Measurements from ENCODE around the gene MAPK10.

Gene MAPK10

GRCh38 chr4:86272669-86273068 lies 87.2 kb downstream of the MAPK10 start:
- no peak for ATAC-seq

DNA sequence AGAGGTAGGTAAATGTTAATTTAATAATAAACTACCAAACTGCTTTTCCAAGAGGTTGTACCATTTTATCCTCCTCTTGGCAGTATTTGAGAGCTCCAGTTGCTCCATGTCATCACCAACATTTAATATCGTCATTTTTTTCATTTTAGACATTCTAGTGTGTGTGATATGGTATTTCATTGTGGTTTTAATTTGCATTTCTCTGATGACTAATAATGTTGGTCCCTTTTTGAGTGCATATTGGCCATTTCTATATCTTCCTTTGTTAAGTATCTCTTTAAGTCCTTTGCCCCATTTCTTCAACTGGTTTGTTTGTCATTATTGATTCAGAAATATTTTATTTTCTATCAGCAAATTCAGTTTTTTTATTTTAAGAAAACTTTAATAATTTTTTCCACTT lies 88.8 kb downstream of the MAPK10 start:
- ATAC-seq = no peak

GRCh38 chr4:86269354-86269753 lies 90.5 kb downstream of the MAPK10 start:
- ATAC-seq = no peak

DNA sequence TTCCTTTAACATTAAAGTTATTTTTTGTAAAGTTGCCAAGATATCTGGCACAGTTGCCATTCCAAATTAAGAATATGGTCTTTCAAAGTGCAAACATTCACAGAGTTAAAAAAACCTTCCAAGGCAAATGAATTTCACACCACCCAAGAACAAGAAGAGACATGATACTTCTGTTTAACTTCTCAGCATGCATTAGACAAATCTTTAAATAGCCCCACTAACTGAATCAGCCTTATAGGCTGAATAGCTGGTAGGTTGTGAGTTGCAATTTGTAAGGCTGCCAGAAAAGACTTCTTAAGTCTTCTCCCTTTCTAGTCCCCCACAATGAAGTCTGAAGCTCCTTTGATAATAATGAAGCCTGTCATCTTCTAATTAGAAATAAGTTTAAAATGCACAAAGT lies 95.6 kb downstream of the MAPK10 start:
- ATAC-seq = no peak

- no peak for ATAC-seq
Observed at GRCh38 chr4:86261636-86262035, 98.2 kb downstream of the MAPK10 start.

GRCh38 chr4:86256086-86256485 lies 103.8 kb downstream of the MAPK10 start:
- no peak for ATAC-seq

DNA sequence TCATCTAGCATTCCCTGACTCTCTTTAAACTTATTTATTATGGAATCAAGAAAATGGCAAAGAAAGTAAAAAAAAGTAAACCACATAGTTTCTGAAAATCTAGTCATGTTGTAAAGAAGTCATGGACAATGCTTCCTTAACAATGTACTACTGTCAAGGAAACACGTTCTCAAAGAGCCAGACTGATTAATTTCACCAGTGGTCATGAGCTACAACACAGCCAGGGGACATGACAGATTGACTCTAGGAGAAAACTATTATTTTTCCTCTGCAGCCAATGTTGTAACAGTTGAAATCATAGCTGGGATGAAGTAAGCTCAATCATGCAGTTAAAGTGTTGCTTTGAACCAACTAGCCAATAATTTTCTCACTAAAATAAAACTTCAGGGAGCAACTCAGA lies 109.2 kb downstream of the MAPK10 start:
- no peak for ATAC-seq

DNA sequence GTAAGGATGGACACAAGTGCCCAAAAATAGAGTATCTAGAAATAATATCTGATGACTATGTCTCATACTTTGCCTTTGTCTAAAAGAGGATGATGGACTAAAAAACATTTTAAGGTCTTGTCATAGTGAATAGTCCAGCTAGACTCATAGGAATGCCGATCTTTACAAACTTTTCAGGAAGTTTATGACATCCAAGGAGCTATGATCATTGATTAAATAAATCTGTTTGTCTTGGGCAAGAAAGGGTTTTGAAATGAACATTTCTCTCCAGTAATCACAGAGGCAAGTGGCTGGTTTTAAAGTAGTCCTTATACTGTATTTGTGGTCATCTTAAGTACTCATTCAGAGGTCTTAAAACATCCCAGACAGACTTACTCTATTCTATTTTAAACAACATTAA lies 109.8 kb downstream of the MAPK10 start:
- no peak for ATAC-seq

GRCh38 chr4:86249074-86249473 lies 110.8 kb downstream of the MAPK10 start:
- ATAC-seq = no peak

DNA sequence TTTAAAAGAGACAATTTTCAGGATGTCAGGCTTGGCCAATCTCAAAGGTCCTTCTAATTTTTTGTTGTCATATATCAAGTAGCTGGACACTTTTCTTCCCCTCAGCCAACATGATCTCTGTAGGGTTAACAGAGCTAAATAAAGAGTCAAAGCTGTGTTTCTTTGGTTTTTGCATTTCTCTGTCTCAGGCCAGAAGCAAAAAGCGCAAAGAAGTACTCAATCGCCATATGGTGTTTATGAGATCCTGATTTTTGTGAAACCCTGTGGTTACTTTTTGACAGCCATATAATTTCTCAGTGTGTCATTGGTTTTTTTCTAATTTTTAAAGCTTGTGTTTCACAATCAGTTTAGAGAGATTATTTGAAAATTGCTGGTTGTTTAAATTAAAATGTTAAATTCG lies 111.9 kb downstream of the MAPK10 start:
- ATAC-seq = no peak

GRCh38 chr4:86247320-86247719 lies 112.5 kb downstream of the MAPK10 start:
- ATAC-seq = no peak

DNA sequence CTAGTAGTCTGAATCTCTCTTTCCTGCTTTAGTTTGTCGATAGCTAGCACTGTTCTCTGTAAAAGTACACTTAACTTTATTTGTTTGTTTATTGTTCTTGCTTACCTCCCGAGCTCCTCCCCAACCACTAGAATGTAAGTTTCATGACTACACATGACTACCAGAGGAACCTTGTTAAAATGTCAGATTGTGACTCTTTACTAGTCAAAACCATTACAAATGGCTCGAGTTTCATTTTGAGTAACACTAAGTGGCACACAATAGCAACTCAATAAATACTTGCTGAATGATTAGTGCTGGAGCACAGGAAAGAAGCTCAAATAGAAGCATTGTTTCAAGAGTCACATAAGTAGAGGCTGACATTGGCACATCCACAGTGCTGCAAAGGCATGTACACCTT lies 116.1 kb downstream of the MAPK10 start:
- ATAC-seq = no peak

DNA sequence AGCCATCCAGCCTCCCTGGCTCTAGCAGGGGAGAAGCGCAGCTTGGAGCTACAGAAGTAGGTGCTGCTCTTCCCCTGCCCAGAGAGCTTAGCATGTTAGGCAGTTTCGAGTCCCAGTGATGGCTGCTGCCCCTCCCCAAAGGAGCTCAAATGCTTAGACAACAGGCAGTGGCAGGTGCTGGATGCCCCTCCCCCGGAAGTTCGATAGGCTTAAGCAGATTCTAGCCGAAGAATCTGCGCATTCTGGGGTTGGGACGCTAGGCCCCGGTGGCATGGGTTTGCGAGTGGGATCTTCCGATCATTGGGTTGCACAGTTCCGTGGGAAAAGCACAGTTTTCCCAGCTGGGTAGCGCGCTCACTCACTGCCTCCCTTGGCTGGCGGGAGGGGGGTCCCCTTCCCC lies 117.2 kb downstream of the MAPK10 start:
- no peak for ATAC-seq

DNA sequence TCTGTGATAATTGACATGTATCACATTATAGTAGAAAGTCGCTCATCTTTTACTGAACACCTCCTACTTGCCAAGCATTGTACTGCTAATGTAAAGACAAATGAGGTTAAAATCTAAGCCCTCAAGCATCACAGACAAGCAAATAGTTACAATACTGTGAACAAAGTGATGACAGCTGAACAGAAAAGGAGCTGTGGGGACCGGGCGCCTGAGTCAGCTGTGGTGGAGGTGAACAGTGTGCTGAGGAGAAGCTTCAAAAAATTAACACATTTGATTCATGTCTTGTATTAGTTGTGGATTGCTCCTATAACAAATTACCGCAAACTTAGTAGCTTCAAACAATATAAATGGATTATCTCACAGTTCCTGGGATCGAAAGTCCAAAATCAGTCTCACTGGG lies 124.3 kb downstream of the MAPK10 start:
- ATAC-seq = no peak

DNA sequence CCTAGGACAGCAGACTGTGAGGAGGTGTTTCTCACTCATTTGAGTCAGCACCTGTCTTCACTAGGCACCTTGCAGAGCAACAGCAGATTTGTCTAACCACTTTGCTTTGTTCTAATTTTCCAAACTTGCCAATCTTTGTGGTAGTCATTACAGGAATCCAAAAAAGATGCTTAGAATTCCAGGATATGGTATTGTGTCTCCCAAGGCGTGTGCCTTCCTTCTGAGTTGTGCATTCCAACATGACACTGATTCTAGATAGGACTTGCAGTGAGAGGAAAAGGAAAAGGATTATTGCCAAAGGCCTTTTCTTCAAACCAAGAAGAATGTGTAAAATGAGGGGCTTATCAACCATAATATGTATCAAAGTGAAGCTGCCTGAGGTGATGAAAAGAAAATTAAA lies 126.2 kb downstream of the MAPK10 start:
- ATAC-seq = no peak

GRCh38 chr4:86233090-86233489 lies 126.8 kb downstream of the MAPK10 start:
- ATAC-seq = no peak

DNA sequence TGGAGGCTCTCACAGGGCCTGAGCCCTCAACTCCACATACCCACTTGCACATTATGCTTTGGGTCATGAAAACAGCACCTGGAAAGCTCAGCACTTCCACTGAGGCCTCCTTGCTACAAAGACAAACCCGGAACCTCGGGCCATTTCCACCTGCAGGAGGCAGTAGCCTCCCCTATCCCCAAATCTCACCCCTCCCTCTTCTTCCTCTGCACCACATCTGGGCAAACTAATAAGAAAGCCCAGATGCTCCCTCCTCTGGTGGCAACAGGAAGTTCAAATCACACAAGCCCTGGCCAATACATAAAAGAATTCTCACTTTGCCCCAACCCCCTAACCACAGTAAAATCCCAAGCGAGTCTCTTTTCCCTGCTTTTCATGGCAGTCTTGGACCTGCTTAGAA lies 136.4 kb downstream of the MAPK10 start:
- no peak for ATAC-seq

DNA sequence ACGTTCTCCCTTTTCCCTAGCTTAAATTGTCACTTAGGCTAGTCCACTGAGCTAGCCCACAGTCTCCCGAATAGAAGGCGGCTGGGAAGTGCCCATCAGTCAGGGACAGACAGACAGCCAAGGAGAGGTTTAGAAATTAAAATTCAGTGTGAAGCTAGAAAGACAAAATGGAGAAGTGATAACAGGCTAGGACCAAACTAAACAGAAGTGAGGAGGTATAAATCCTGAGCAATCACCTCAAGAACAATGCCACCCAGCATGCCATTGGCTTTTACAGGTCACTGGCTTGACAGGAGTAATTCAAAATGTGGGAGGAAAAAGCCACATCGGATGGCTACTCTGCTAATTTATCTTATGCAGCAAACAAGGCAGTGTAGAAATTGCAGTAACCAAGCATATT lies 138.9 kb downstream of the MAPK10 start:
- ATAC-seq = no peak

DNA sequence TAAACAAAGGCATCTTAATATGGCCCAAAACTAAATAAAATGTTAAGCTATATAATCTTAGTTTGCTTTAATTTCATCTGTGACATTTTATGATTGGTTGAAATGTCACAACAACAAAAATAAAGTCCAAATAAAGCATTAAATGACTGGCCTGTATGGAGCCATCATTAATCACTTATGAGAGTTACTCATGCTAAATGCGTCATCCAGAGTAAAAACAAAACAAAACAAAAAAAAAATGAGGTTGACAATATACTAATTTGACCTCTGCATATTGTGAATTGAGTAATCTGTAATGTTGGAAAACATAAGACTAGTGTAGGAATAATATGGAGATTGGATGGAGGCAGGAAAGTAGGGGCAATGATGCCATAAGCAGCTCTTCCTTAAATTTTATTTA lies 139.7 kb downstream of the MAPK10 start:
- ATAC-seq = no peak

- ATAC-seq = no peak
Observed at GRCh38 chr4:86218746-86219473, 140.9 kb downstream of the MAPK10 start.

DNA sequence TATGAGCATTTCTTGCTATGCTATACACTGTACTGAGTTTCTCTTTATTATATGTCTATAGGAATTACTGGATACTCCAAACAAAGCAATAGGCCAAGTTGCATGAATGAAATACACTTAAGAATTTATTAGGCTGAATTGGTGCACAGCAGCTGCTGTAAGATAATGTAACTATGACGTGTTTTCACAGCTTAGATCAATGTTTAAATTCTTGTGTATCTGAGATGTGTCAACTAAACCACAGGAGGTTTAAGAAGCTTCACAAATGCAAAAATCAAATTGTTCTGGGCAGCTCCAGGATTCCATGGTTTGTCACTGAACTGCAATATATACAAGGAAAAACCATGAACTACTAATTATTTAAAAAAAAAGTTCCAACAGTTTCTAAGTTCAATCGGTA lies 156.7 kb downstream of the MAPK10 start:
- no peak for ATAC-seq

GRCh38 chr4:86185659-86186058 lies 174.2 kb downstream of the MAPK10 start:
- ATAC-seq = no peak

DNA sequence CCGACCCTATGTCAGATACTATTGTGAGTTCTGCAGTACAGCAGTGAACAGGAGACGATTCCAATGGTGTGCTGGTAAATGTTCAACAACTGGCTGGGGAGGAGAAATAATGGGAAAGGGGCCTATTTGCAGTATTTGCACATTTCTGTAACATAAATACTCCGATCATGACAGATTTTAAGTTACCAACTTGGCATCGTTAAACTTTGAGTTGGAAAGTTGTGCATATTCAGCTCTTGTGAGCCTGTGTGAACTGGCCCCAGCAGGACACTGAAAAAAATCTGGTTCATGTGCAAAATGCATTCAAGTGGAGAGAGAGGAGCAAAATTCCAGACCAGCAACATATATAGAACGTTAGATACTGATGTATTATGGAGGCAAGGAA lies 175.0 kb downstream of the MAPK10 start:
- no peak for ATAC-seq

DNA sequence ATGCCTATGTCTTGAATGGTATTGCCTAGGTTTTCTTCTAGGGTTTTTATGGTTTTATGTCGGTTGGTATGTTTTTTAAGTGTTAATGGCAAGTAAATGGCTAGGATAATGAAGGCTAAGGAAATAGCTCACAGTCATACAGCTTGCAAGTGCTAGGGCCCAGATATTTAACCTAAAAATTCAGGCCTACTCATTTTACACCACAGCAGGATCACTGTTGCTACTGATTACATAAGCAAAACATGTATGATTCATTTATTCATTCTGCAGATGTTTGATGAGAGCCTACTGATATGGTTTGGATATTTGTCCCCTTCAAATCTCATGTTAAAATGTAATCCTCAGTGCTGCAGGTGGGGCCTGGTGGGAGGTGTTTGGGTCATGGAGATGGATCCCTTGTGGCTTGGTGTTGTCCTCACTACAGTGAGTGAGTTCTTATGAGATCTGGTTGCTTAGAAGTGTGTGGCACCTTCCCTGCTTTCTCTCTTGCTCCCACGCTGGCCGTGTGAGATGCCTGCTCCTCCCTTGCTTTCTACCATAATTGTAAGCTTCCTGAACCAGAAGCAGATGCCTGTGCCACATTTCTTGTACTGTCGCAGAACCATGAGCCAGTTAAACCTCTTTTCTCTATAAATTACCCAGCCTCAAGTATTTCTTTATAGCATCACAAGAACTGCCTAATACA lies 175.5 kb downstream of the MAPK10 start:
- no peak for ATAC-seq

- ATAC-seq = no peak
Observed at GRCh38 chr4:86181585-86181984, 178.3 kb downstream of the MAPK10 start.

Data from activated CD4-positive, CD25-positive, alpha-beta regulatory T cell treated with anti-CD3 and anti-CD28 coated beads, Interleukin-2, amount 50 U/mL, for 24 hours (primary cell).